A673 (cell line): ENCODE results near the gene CDK5RAP1.

Experiments
- EZH2 ChIP-seq: fragments of 200-600 bp; sonication (generic); IDR thresholded peaks from 2 replicates; pipeline ENCODE4 v1.6.1; 2017; ENCODE audit warnings: borderline replicate concordance, low read depth, mild to moderate bottlenecking, mixed read lengths, antibody characterized with exemption, low read length; ENCODE audit not compliant: poor library complexity, severe bottlenecking
- TF ChIP-seq, protein P1 (sequence below): fragments of 300-800, 200-600 bp; sonication (generic); conservative IDR thresholded peaks from 2 replicates; pipeline ENCODE4 v1.5.1; 2017; ENCODE audit warnings: low read depth, mild to moderate bottlenecking, antibody characterized with exemption, low read length, moderate library complexity, mixed read lengths

DNA sequence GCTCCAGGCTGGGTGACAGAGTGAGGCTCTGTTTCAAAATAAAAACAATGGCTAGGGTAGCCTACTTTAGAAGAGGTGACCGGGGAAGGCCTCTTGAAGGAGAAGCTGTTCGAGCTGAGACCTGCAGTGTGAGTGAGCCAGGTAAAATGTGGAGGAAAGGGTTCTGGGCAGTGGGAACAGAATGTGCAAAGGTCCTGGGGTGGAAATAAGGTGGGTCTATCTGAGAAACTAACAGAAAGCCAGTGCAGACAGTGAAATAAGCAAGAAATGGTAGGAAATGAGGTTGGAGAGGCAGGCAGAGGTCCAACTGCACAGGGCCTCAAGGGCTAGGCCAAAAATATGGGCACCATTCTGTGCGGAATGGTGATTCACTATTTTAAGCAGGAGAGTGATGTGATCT lies 64.9 kb downstream of the CDK5RAP1 start:
- TF ChIP-seq, protein P1, sequence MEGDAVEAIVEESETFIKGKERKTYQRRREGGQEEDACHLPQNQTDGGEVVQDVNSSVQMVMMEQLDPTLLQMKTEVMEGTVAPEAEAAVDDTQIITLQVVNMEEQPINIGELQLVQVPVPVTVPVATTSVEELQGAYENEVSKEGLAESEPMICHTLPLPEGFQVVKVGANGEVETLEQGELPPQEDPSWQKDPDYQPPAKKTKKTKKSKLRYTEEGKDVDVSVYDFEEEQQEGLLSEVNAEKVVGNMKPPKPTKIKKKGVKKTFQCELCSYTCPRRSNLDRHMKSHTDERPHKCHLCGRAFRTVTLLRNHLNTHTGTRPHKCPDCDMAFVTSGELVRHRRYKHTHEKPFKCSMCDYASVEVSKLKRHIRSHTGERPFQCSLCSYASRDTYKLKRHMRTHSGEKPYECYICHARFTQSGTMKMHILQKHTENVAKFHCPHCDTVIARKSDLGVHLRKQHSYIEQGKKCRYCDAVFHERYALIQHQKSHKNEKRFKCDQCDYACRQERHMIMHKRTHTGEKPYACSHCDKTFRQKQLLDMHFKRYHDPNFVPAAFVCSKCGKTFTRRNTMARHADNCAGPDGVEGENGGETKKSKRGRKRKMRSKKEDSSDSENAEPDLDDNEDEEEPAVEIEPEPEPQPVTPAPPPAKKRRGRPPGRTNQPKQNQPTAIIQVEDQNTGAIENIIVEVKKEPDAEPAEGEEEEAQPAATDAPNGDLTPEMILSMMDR = no peak
- no peak for TF ChIP-seq EZH2
